Transverse colon (tissue), 4 donors: ENCODE data around the gene FEV. TPM values are rescaled to one million over a fixed set of nuclear protein-coding genes. Genes with fewer than 3 reads are reported as not detected.

Experiments used
- DNase-seq: peaks from one replicate; pipeline ENCODE4 v3.0.0-alpha.2; 2019
- H3K27ac ChIP-seq, 4 donors: fragments of 200-600 bp; sonication (generic); 2 replicates each; pipeline ENCODE4 v1.5.1; 2016 to 2018; ENCODE audit warnings: inconsistent platforms in 4 of 4
- H3K27me3 ChIP-seq: fragments of 200-600 bp; sonication (generic); 2 replicates; pipeline ENCODE4 v1.5.1; 2017; ENCODE audit warnings: inconsistent platforms
- H3K36me3 ChIP-seq, 4 donors: fragments of 200-600 bp; sonication (generic); 2 replicates each; pipeline ENCODE4 v1.5.1; 2017 to 2019; ENCODE audit warnings: inconsistent platforms in 4 of 4
- H3K4me1 ChIP-seq, 4 donors: fragments of 200-600 bp; sonication (generic); 2 replicates each; pipeline ENCODE4 v1.5.1; 2017 to 2020; ENCODE audit warnings: inconsistent platforms in 4 of 4
- H3K4me3 ChIP-seq, 4 donors: fragments of 200-600 bp; sonication (generic); 1 replicate in 1 of 4; 2 replicates in 3 of 4; pipeline versions ENCODE4 v1.5.1 to v1.6.1; 2017 to 2019; ENCODE audit warnings: inconsistent platforms in 4 of 4
- H3K9me3 ChIP-seq, 2 donors: fragments of 200-600 bp; sonication (generic); 2 replicates each; pipeline ENCODE4 v1.5.1; 2017 to 2019; ENCODE audit warnings: inconsistent platforms in 2 of 2
- EP300 ChIP-seq: sonication (generic); formaldehyde crosslinking; IDR thresholded peaks from one replicate; pipeline ENCODE4 v1.6.1; 2017; ENCODE audit warnings: antibody characterized with exemption, low read depth
- POLR2A ChIP-seq: fragments of 450-650 bp; IDR thresholded peaks from one replicate; pipeline ENCODE4 v1.6.1; 2016; ENCODE audit warnings: antibody characterized with exemption, mild to moderate bottlenecking, moderate library complexity
- POLR2AphosphoS5 ChIP-seq, 3 donors: sonication (generic); formaldehyde crosslinking; IDR thresholded peaks; one replicate each; pipeline ENCODE4 v1.6.1; 2016; ENCODE audit warnings: antibody characterized with exemption in 3 of 3
- WGBS, 2 donors: methylation state at CpG; one replicate each; pipeline ENCODE4 v1.1.5; 2018; ENCODE audit warnings: low coverage in 1 of 2; 5-methylcytosine and 5-hydroxymethylcytosine counted together
- in situ Hi-C, 4 donors: fragments of 200-750 bp; cut with MboI; loops; one replicate each; pipeline versions ENCODE4 v1.15.0 to v1.15.1; 2017; ENCODE audit warnings: low sequenced_read_pairs in 3 of 4, low pct_ligation_motif_present in 1 of 4, low pct_unique_long_range_greater_than_20kb in 1 of 4
- intact Hi-C: fragments of 100-400 bp; cut with DNase I; formaldehyde crosslinking; loops from one replicate; pipeline ENCODE4 v1.15.1; 2023; ENCODE audit warnings: low total_unique reads
- total RNA-seq, 4 donors: library from RNA; depleted of rRNA; stranded (reverse); fragments of >200 nt; gene quantifications; one replicate each; pipeline ENCODE4 v1.1.0, GENCODE V29; 2016
- TF ChIP-seq, protein P1 (sequence below), 5 experiments: fragments of 200-600 bp in 3 of 5; fragments of 450-650 bp in 2 of 5; sonication (generic) in 3 of 5; IDR thresholded peaks; 1 replicate in 2 of 5; 2 replicates in 3 of 5; pipeline ENCODE4 v1.5.1; 2016 to 2017; ENCODE audit warnings: antibody characterized with exemption in 5 of 5, inconsistent platforms in 3 of 5, mild to moderate bottlenecking in 2 of 5, moderate library complexity in 1 of 5

The FEV gene
- total RNA-seq, 4 donors from 2014 or later = 1.9 to 8.2 TPM; not detected in 2

DNA sequence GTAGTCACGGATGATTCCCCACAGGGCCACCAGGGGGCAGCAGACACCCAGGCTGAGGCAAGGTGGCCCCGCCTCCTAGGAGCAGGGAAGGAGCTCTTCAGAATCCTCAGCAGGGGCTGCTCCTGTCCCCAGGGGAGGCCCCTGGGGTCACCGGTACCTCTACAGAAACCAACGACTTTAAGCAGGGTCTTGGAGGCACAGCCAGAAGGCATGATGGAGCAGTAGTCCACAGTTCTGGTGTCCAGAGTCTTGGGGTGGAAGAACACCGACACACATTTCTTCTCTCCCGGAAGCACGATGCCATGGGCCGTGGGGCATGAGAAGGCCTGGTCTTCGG lies 44.8 kb upstream of the FEV start:
- Histone ChIP-seq H3K36me3 (no peaks in the 10 kb centered on the region), H3K27me3 (peaks cover 15% of the 10 kb centered on the region), H3K27ac (no peak overlapping the region), H3K4me1 (no peaks in the 10 kb centered on the region), H3K4me3 (no peak overlapping the region), H3K9me3 (no peaks in the 10 kb centered on the region)
- intact Hi-C loops (no loop called here), in situ Hi-C loops (loop anchor here in 2 of 4 donors (10.0 to 25.0 kb wide), 2 partner anchors 125 to 283 kb away; partner anchors contain the start of gene PTPRN (in 2 of the 2))
- 44% methylated on average over 9 of the region's 9 CpGs; no CpG with 5 or more reads in 1 of the 2 donors for WGBS, 2 donors
- TF ChIP-seq, protein P1, sequence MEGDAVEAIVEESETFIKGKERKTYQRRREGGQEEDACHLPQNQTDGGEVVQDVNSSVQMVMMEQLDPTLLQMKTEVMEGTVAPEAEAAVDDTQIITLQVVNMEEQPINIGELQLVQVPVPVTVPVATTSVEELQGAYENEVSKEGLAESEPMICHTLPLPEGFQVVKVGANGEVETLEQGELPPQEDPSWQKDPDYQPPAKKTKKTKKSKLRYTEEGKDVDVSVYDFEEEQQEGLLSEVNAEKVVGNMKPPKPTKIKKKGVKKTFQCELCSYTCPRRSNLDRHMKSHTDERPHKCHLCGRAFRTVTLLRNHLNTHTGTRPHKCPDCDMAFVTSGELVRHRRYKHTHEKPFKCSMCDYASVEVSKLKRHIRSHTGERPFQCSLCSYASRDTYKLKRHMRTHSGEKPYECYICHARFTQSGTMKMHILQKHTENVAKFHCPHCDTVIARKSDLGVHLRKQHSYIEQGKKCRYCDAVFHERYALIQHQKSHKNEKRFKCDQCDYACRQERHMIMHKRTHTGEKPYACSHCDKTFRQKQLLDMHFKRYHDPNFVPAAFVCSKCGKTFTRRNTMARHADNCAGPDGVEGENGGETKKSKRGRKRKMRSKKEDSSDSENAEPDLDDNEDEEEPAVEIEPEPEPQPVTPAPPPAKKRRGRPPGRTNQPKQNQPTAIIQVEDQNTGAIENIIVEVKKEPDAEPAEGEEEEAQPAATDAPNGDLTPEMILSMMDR (IDR thresholded peaks at IDR 0.05) = peak; percentile 88 to 98 (median 95)
- TF ChIP-seq POLR2AphosphoS5 (IDR thresholded peaks at IDR 0.05) = no peak
- peak; percentile 87 for DNase-seq

DNA sequence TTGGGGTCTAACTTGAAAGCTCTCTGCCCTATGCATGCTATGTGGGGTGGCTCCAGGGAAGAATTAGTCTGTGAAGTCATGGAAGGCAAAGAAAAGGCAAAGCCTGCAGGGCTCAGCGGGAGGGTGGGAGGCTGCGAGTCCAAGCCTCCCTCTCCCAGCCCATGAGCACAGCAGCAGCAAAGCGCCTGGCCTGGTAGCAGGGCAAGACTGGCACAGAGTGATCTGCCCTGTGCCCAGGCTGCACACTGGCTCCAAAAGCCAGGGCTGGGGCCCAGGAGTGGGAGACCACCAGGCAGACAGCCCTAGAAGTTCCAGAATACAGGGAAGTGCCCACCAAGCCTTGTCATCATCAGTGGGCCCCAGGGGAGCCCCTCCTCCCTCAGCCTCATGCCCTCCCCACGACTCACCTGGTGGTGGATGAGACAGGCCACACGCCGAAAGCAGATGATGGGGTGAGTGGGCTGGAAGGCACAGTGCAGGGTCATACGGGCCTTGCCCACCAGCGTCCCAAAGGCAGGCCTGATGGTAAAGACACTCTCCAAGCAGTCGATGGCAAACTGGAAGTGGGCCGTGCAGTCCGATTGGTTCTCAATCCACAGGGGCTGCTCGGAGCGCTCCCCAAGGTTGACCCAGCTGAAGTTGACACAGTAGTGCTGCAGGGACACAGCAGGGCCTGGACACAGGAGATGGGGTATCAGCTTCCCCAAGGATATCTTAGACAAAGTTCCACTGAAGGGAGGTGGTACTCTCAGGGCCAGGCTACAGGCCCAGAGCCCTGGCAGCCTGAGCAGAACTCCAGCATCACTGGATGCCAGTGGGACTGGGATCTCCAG lies 44.2 kb upstream of the FEV start:
- 85 to 90% methylated on average over 2 to 12 of the region's 13 CpGs for WGBS, 2 donors
- in situ Hi-C loops = loop anchor here in 2 of 4 donors (10.0 to 25.0 kb wide), 2 partner anchors 126 to 283 kb away; partner anchors contain the start of gene PTPRN (in 2 of the 2)
- intact Hi-C loops = no loop called here

DNA sequence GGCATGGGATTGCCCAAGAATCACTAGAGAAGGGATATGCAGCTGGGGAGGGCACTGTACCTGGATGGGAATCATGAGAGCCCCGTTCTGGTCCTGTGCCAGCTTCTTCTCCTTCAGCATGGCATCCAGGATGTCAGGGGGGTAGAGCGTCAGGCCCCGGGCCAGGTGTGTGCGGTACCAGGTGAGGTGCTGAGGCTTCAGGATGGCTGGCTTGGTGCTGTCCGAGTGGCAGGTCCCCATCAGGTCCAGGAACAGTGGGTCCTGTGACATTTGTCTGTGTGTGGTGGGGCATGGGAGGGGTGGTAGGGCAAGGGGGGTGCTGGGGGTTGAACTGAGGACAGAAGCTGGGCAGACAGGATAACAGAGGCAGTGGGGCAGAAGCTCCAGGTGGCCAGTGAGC lies 43.2 kb upstream of the FEV start:
- Histone ChIP-seq H3K27me3 (peaks cover 7% of the 10 kb centered on the region), H3K27ac (no peak overlapping the region), H3K4me1 (no peaks in the 10 kb centered on the region), H3K4me3 (no peak overlapping the region), H3K36me3 (no peaks in the 10 kb centered on the region), H3K9me3 (no peaks in the 10 kb centered on the region)
- TF ChIP-seq POLR2A = no peak
- TF ChIP-seq, protein P1 (IDR thresholded peaks at IDR 0.05) = no peak
- no peak for DNase-seq
- 74% methylated on average over 5 of the region's 5 CpGs; no CpG with 5 or more reads in 1 of the 2 donors for WGBS, 2 donors
- in situ Hi-C loops (loop anchor here in 2 of 4 donors (10.0 to 25.0 kb wide), 2 partner anchors 127 to 284 kb away; partner anchors contain the start of gene PTPRN (in 2 of the 2)), intact Hi-C loops (no loop called here)

More for the DNA sequence above, 44.2 kb upstream of the FEV start:
- Histone ChIP-seq H3K36me3 (no peaks in the 10 kb centered on the region), H3K4me1 (no peaks in the 10 kb centered on the region), H3K9me3 (no peaks in the 10 kb centered on the region), H3K27ac (no peak overlapping the region), H3K4me3 (no peak overlapping the region), H3K27me3 (peaks cover 15% of the 10 kb centered on the region)
- TF ChIP-seq POLR2AphosphoS5 (IDR thresholded peaks at IDR 0.05) = no peak
- no peak for TF ChIP-seq EP300
- no peak for TF ChIP-seq POLR2A
- TF ChIP-seq, protein P1 (IDR thresholded peaks at IDR 0.05) = no peak
- DNase-seq = no peak

DNA sequence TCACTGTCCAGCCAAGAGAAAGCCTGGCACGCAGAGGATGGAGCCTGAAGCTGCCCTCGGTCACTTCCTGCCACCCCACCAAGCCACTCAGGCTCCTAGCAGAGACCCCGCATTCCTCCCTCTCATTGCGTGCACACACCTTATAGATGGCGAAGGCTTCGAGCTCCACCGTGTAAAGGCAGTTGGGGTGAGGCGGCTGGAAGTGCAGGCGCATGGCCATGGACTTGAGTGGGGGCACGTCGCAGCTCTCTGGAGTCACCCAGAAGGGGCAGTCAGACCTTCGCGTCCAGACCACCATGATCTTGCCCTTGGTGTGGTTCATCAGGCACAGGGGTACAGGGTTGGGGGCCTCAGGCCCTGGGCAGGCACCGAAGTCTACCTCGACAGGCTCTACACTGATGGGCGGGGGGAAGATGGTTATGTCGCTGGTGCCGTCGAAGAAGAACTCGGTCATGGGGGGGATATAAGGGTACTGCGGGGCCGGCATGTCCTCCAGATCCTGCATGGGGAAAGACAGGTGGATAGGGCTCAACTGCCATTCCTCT lies 42.6 kb upstream of the FEV start:
- WGBS, 2 donors = 88% methylated on average over 22 of the region's 22 CpGs; no CpG with 5 or more reads in 1 of the 2 donors
- in situ Hi-C loops (loop anchor here in 2 of 4 donors (10.0 to 25.0 kb wide), 2 partner anchors 127 to 285 kb away; partner anchors contain the start of gene PTPRN (in 2 of the 2)), intact Hi-C loops (no loop called here)

More for the DNA sequence above, 42.6 kb upstream of the FEV start:
- H3K4me3 ChIP-seq = no peak overlapping the region
- no peaks in the 10 kb centered on the region for H3K36me3 ChIP-seq
- no peak overlapping the region for H3K27ac ChIP-seq
- H3K4me1 ChIP-seq = no peaks in the 10 kb centered on the region
- TF ChIP-seq, protein P1 (IDR thresholded peaks at IDR 0.05) = no peak
- TF ChIP-seq POLR2A (no peak), POLR2AphosphoS5 (IDR thresholded peaks at IDR 0.05) (no peak), EP300 (no peak)
- no peak for DNase-seq
- H3K27me3 ChIP-seq = peaks cover 4% of the 10 kb centered on the region
- H3K9me3 ChIP-seq = no peaks in the 10 kb centered on the region
